Left ventricle myocardium superior (tissue), 1 donor: ENCODE results near the gene OCRL. TPM values are rescaled to one million over a fixed set of nuclear protein-coding genes. Genes with fewer than 3 reads are reported as not detected.
"Not testable (repeated sequence)": the region's sequence is repeated elsewhere in the genome, so short reads cannot be mapped to it uniquely, and the experiment has no call there.

Experiments used
- ATAC-seq: fragments of 200-7000 bp; cut with Tn5 transposase; one replicate; pipeline ENCODE4 v1.9.1; 2020; ENCODE audit warnings: mild to moderate bottlenecking, moderate library complexity
- DNase-seq: peaks from one replicate; pipeline ENCODE4 v3.0.0-alpha.2; 2020
- intact Hi-C: fragments of 100-400 bp; cut with micrococcal nuclease; formaldehyde crosslinking; loops from one replicate; pipeline ENCODE4 v1.11.0; 2022
- total RNA-seq: library from RNA; stranded (reverse); fragmentation: NEBNext Ultra II Directional; extraction: Animal tissue kit (Norgen Biotek cat#: 25700); gene quantifications from one replicate; pipeline ENCODE4 v1.2.1, GENCODE V29; 2021
- donor health status: DM: no; HTN: yes; CAD: no; lungs with severe emphysema.

OCRL gene
- total RNA-seq, 1 donor from 2014 or later = 9.9 TPM

- ATAC-seq (no peak), DNase-seq (no peak)
- intact Hi-C loops = no loop called here
These were observed 9.6 kb upstream of the OCRL start for GRCh38 chrX:129530410-129530809.

- ATAC-seq = no peak
- no peak for DNase-seq
- intact Hi-C loops = no loop called here
These were observed 8.9 kb upstream of the OCRL start for GRCh38 chrX:129531132-129531531.

- DNase-seq = no peak
- intact Hi-C loops = no loop called here
- no peak for ATAC-seq
These were observed 5.1 kb upstream of the OCRL start for GRCh38 chrX:129534816-129535578.

GRCh38 chrX:129540722-129541184 lies 694 bp downstream of the OCRL start:
- intact Hi-C loops = no loop called here
- peak; percentile 59 for ATAC-seq
- DNase-seq = no peak

- DNase-seq = no peak
- intact Hi-C loops = no loop called here
- ATAC-seq = no peak
These were observed 4.7 kb downstream of the OCRL start for GRCh38 chrX:129544780-129545179.

- DNase-seq = no peak
- ATAC-seq = no peak
- intact Hi-C loops = no loop called here
These were observed 5.3 kb downstream of the OCRL start for GRCh38 chrX:129545408-129545807.

GRCh38 chrX:129549124-129549523 lies 9.1 kb downstream of the OCRL start:
- ATAC-seq (no peak), DNase-seq (no peak)
- intact Hi-C loops = no loop called here

GRCh38 chrX:129553619-129554288 lies 13.7 kb downstream of the OCRL start:
- DNase-seq (no peak), ATAC-seq (no peak)
- intact Hi-C loops = no loop called here

- DNase-seq, ATAC-seq, intact Hi-C loops: not testable (repeated sequence)
These were observed 14.8 kb downstream of the OCRL start for GRCh38 chrX:129554816-129555215.

GRCh38 chrX:129556806-129557315 lies 16.8 kb downstream of the OCRL start:
- no peak for DNase-seq
- ATAC-seq = no peak
- intact Hi-C loops = no loop called here

- DNase-seq = no peak
- peak; percentile 23 for ATAC-seq
These were observed 17.9 kb downstream of the OCRL start for GRCh38 chrX:129557844-129558480.

GRCh38 chrX:129559783-129560182 lies 19.7 kb downstream of the OCRL start:
- intact Hi-C loops = no loop called here
- DNase-seq (no peak), ATAC-seq (no peak)

More at GRCh38 chrX:129557844-129558480, 17.9 kb downstream of the OCRL start:
- intact Hi-C loops = no loop called here

GRCh38 chrX:129561453-129561852 lies 21.4 kb downstream of the OCRL start:
- intact Hi-C loops = no loop called here
- ATAC-seq = no peak
- no peak for DNase-seq

GRCh38 chrX:129564345-129564744 lies 24.3 kb downstream of the OCRL start:
- intact Hi-C loops, DNase-seq, ATAC-seq: not testable (repeated sequence)

GRCh38 chrX:129565046-129565650 lies 25.1 kb downstream of the OCRL start:
- intact Hi-C loops = no loop called here
- no peak for DNase-seq
- no peak for ATAC-seq

GRCh38 chrX:129566073-129566472 lies 26.0 kb downstream of the OCRL start:
- intact Hi-C loops = no loop called here
- DNase-seq (no peak), ATAC-seq (no peak)

- DNase-seq (no peak), ATAC-seq (no peak)
- intact Hi-C loops = no loop called here
These were observed 28.3 kb downstream of the OCRL start for GRCh38 chrX:129568349-129568748.

GRCh38 chrX:129572422-129572821 lies 32.4 kb downstream of the OCRL start:
- intact Hi-C loops = no loop called here

GRCh38 chrX:129573652-129574051 lies 33.6 kb downstream of the OCRL start:
- intact Hi-C loops, DNase-seq, ATAC-seq: not testable (repeated sequence)

More at GRCh38 chrX:129572422-129572821, 32.4 kb downstream of the OCRL start:
- DNase-seq = no peak
- ATAC-seq = no peak
